AG10803 (cell line): ENCODE data around the gene EP400.

Experiments
- DNase-seq: peaks from one replicate; pipeline ENCODE4 v3.0.0; 2010; ENCODE audit warnings: low read depth
- H3K4me3 ChIP-seq: 2 replicates; pipeline ENCODE4 v1.5.1; 2011; ENCODE audit warnings: mild to moderate bottlenecking, low read length, control low read depth
- CTCF ChIP-seq: conservative IDR thresholded peaks from 2 replicates; pipeline ENCODE4 v1.5.1; 2011; ENCODE audit warnings: mild to moderate bottlenecking, low read length, control low read depth, inconsistent platforms

The EP400 gene

DNA sequence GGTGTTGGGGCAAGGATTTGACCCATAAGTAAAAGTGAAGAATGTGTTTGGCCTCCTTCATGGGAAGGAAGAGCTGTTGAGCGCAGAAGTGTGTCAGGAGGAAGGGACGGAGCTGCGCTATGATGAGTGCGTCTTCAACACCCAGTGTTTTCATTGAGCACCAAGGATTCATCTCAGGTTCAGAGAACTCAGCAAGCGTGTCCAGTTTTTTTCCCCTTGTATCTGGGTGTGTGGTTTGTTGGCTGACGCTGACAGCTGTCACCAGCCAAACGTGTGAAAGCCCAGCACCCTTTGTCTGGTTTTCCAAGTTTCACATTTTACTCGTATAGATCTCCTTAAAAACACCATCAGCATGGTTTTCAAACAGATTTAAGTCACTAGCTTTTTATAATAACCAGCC, 12.3 kb downstream of the EP400 start:
- no peak overlapping the region for H3K4me3 ChIP-seq
- TF ChIP-seq CTCF = no peak
- no peak for DNase-seq

GRCh38 chr12:131963381-131963780, 13.6 kb downstream of the EP400 start:
- TF ChIP-seq CTCF = no peak
- H3K4me3 ChIP-seq = no peak overlapping the region
- no peak for DNase-seq

- no peak overlapping the region for H3K4me3 ChIP-seq
- no peak for DNase-seq
- TF ChIP-seq CTCF = no peak
Measured at GRCh38 chr12:131965073-131965472, 15.3 kb downstream of the EP400 start.

DNA sequence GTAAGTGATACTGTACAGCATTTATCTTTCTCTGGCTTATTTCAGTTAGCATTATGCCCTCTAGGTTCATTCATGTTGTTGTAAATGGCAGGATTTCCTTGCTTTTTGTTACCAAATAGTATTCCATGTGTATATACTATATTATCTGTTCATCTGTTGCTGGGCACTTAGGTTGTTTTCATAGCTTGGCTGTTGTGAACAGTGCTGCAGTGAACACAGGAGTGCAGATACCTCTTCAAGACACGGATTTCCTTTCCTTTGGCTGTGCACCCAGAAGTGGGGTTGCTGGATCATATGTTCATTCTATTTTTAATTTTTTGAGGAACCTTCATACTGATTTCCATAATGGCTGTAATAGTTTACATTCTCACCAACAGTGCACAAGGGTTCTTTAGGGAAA, 21.5 kb downstream of the EP400 start:
- H3K4me3 ChIP-seq = no peak overlapping the region
- no peak for TF ChIP-seq CTCF
- DNase-seq = no peak

DNA sequence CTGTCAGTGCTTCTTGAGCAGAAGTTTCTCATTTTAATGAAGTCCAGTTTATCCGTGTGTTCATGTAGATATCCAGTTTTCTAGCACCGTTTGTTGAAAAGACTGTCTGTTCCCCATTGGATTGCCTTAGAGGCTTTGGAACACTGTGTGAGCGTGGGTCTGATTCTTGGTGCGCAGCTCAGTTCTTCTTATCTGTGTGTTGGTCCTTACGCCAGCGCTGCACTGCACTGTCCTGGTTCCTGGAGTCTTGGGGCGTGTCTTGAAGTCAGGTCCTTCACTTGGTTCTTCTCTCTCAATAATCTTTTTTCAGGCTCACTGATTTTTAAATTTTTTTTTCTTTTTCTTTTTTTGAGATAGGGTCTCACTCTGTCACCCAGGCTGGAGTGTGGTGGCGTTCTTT, 25.5 kb downstream of the EP400 start:
- no peak for DNase-seq
- H3K4me3 ChIP-seq = no peak overlapping the region
- no peak for TF ChIP-seq CTCF

DNA sequence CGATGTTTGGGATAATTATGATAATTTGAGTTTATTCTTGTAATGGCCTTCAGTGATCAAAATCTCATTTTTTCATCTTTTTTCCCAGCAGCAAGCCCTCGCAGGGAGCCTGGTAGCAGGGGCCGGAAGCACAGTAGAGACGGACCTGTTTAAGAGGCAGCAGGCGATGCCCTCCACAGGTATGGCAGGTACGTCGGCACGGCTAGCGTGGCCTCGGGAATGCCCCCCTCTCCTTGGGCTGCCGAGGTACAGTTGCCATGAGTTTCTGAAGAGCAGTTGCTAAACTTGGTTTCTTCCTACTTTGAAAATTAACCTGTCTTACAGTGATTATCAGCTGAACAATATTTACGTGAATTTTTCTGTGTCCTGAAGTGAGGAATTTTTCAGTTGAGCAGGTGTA, 29.9 kb downstream of the EP400 start:
- no peak for DNase-seq
- TF ChIP-seq CTCF = no peak
- H3K4me3 ChIP-seq = no peak overlapping the region

- no peak overlapping the region for H3K4me3 ChIP-seq
- no peak for DNase-seq
- no peak; the same call in 1 of the 2 replicates for TF ChIP-seq CTCF
Measured at GRCh38 chr12:131980263-131980662, 30.5 kb downstream of the EP400 start.
